GM19238 (cell line): ENCODE data around the gene SGF29.
"Not testable (repeated sequence)": the region's sequence is repeated elsewhere in the genome, so short reads cannot be mapped to it uniquely, and the experiment has no call there.

Experiments used
- DNase-seq: peaks from one replicate; pipeline ENCODE4 v3.0.0; 2011; ENCODE audit warnings: low spot score; ENCODE audit not compliant: insufficient read length

SGF29 gene

DNA sequence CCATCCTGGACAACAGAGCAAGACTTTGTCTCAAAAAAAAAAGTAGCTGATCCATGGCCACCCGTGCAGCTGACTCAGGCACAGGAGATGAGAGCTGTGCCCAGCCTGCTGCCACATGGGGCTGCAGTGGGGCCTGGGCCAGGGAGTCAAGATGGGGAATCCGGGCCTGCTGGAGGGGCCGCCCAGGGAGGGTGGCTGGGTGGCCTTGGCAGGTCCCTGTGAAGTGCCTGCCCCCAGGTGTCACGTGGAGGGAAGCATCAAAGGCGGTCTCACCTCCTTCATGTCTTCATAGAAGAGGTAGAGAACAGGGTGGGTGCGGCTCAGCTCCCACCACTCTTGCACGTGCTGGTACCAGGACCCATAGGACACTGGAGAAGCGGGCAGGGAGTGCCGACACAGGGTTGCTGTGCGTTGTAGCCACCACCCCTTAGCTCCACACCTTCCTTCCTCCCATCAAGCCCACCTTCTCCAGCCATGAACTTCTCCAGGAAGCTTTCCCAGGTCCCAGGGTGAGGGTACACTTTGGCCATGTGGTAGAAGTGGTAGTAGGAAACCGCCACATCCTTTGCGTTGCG lies 39.3 kb downstream of the SGF29 start:
- no peak for DNase-seq

- not testable (repeated sequence) for DNase-seq
Measured at GRCh38 chr16:28595451-28595850, 41.7 kb downstream of the SGF29 start.

DNA sequence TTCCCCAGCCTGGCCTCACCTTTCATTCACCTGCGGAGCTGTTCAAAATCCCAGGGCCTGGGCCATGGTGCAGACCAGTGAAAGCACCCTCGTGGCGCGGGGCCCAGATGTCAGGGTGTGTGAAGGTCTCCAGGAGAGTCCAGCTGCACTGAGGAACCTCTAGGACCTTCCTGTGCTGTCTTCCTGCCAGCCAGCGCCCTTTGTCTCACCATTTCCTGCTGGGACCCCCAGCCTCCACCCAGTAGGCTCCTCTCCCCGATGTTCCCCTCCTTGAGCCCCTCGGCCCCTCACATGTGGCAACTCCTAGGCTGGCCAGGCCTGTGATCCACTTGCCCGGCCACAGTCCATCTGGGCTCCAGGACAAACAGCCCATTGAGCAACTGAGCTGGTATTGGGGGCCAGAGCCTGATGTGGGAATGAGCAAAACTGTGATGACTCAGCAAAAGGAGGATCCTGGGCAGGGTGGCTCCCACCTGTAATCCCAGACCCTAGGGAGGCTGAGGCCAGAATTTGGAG lies 42.5 kb downstream of the SGF29 start:
- DNase-seq, result no peak

GRCh38 chr16:28596840-28597691 lies 43.3 kb downstream of the SGF29 start, which contains the start of gene SULT1A2:
TSS of gene SULT1A2 (minus strand) at chr16:28597050. CDS start at chr16:28595930, 1,120 bp downstream.
- no peak for DNase-seq

GRCh38 chr16:28597692-28598261 lies 44.1 kb downstream of the SGF29 start:
- no peak for DNase-seq

- not testable (repeated sequence) for DNase-seq
Measured at GRCh38 chr16:28599377-28600285, 45.9 kb downstream of the SGF29 start.

- DNase-seq, result not testable (repeated sequence)
Measured at GRCh38 chr16:28600965-28601364, 47.2 kb downstream of the SGF29 start.

DNA sequence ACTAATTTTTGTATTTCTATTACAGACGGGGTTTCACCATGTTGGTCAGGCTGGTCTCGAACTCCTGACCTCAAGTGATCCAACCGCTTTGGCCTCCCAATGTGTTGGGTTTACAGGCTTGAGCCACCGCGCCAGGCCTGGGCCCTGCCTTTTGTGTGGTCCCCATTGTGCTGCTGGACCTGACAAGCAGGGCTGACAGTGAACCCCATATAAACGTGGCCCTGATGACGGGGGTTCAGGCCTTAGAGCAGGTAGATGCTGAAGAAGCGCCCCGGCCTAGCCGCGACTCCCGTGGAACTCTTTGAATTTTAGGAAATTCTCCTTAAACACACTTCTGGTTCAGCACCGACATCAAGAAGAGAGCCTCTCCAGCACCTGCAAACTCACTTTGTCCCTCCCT lies 47.9 kb downstream of the SGF29 start:
- DNase-seq, result not testable (repeated sequence)

DNA sequence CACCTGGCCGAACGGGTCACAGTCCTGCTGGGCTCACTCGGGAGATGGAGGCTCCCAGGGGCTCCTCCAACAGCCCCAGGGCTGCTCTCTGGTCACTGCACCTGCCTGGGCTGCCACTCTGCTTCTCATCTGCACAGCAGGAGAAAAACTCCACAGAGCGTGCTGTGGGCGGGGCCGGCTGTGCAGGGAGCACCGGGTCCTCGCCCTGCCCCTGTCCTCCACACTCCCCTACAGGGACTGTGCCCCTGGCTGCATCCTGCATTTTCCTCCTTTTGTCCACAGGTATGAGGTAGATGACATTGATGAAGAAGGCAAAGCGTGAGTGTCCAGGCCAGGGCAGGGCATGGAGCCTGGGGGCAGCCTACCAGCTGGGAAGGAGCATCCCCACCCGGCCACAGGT lies 48.3 kb downstream of the SGF29 start:
- not testable (repeated sequence) for DNase-seq

- no peak for DNase-seq
Measured at GRCh38 chr16:28602529-28602928, 48.8 kb downstream of the SGF29 start.

DNA sequence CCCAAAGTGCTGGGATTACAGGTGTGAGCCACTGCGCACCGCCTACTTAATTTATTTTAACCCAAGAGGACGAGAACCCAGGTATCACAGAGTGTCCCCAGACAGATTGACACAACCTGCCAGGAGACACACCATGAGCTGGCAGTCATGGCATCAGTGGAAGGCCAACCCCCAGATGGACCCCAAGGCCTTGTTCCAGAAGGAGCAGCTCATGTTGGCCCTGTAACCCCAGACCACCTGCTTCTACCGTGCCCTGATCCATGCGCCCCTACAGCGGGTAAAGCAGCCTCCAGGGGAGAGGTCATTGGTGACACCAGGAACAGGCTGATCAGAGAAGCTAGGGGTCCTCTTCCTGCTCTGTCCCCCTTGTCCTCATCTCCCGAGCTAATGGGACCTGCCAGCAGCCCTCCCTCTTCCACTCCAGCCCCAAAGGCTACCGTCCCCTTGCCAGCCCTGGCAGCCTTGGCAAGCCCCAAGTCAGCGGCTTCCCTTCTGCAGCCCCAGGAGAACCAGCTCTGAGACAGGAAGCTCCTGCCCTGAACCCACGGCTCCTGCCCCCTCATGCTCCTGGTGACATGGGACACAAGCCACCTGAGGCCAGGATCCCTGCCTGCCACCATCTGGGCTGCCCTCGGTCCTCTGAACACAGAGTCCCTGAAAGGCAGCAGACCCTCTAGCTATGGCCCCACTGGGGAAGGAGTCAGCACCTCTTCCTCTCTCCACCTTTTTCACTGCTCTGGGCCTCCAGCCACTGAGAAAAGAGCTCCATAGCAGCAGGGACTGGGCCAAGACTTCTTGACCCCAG lies 49.9 kb downstream of the SGF29 start:
- DNase-seq, result no peak

DNA sequence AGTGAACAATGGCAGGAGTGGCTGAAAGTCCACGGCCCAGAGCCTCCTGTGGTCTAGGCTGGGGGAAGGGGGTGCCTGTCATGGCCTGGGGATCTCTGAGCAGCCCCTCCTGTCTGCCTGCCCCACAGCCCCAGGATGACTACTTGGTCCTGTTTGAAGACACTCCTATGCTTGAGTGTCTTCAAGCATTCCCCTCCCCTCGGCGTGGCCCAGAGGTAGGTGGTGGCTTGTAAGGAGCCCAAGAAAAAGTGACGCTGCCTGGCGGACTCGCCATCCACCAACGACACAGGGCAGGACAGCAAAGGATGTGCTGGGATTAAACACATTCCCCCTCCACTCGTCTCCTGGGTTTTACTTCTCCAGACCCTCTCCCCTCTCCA lies 50.5 kb downstream of the SGF29 start:
- DNase-seq, result no peak

DNA sequence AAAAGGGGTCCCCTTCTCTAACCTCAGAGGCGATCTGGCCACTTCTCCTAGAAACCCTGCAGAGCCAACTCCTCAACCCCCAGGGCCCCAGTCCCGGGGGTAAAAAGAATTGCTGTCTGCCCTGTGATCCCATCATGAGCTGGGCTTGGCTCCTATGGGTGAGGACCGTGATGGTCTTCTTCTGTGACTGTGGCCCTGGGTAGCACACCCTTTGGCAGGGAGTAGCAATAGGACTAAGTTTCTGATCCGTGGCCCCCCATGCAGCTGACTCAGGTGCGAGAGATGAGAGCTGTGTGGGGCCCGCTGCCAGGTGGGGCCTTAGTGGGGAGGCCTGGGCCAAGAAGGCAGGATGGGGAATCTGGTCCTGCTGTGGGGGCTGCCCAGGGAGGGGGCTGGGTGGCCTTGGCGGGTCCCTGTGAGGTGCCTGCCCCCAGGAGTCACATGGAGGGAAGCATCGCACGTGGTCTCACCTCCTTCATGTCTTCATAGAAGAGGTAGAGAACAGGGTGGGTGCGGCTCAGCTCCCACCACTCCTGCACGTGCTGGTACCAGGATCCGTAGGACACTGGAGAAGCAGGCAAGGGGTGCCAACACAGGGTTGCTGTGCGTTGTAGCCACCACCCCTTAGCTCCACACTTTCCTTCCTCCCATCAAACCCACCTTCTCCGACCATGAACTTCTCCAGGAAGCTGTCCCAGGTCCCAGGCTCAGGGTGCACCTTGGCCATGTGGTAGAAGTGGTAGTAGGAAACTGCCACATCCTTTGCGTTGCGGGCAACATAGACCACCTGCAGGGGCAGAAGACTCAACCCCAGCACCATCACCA lies 52.8 kb downstream of the SGF29 start:
- no peak for DNase-seq

DNA sequence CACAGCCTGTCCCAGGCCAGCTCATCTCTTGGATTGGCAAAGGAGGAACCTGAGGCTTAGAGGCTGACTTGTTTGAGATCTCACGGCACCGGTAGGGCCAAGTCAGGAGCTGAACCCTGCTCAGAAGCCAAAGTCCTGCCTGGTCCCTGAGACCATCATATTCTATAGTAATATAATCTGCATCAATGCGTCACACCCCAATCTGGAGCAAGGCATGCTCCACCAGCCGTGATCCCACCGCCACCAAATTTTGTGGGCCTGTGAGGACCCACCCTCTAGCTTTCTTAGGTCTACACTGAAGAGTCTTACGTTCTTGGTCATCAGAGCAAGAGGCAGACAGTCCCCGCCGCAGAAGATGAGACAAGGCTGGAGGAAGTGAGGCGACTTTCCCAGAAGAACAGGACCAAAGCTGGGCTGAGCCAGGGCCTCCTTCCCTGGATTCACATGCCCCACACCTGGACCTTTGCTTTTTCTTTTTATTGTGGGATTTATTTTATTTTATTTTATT lies 53.5 kb downstream of the SGF29 start:
- no peak for DNase-seq

GRCh38 chr16:28607681-28608495 lies 54.2 kb downstream of the SGF29 start:
- not testable (repeated sequence) for DNase-seq

DNA sequence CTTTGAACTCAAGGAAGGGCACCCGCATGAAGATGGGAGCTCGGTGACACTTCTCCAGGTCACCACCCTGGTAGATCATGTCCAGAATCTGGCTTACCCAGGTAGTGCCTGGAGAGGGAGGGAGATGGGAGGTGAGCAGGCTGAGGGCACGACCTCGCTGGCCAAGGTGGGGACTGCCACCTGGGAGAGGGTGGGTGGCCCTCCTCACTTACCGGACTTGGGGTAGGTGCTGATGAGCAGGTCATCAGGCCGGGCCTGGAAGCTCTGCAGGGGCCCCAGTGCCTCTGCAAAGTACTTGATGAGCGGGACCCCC lies 54.7 kb downstream of the SGF29 start:
- DNase-seq, result not testable (repeated sequence)

GRCh38 chr16:28608867-28609596 lies 55.3 kb downstream of the SGF29 start:
- DNase-seq, result not testable (repeated sequence)
